ENCODE results near the gene PTH1R.

DNA sequence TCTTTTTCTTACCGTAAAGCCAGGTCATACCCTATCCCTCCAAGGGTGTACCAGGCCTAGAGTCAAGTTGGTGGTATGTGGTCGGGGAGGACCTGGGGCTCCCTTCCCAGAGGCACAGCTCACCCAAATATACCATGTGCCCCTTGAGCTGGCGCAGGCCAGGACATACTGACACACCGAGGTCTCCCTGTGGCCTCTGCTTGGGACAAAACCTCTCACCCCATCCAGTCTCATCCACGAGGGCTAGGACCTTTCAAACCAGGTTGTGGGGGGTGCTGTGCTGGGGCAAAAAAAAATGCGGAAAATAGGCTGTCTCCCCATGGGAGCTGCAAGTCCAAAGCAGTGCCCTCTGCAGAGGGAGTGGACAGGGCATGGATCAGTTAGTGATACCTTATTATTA is 22.8 kb downstream of the PTH1R start:
- TF ChIP-seq, protein P1, sequence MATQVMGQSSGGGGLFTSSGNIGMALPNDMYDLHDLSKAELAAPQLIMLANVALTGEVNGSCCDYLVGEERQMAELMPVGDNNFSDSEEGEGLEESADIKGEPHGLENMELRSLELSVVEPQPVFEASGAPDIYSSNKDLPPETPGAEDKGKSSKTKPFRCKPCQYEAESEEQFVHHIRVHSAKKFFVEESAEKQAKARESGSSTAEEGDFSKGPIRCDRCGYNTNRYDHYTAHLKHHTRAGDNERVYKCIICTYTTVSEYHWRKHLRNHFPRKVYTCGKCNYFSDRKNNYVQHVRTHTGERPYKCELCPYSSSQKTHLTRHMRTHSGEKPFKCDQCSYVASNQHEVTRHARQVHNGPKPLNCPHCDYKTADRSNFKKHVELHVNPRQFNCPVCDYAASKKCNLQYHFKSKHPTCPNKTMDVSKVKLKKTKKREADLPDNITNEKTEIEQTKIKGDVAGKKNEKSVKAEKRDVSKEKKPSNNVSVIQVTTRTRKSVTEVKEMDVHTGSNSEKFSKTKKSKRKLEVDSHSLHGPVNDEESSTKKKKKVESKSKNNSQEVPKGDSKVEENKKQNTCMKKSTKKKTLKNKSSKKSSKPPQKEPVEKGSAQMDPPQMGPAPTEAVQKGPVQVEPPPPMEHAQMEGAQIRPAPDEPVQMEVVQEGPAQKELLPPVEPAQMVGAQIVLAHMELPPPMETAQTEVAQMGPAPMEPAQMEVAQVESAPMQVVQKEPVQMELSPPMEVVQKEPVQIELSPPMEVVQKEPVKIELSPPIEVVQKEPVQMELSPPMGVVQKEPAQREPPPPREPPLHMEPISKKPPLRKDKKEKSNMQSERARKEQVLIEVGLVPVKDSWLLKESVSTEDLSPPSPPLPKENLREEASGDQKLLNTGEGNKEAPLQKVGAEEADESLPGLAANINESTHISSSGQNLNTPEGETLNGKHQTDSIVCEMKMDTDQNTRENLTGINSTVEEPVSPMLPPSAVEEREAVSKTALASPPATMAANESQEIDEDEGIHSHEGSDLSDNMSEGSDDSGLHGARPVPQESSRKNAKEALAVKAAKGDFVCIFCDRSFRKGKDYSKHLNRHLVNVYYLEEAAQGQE (IDR thresholded peaks at IDR 0.05; ENCODE audit: insufficient replicate concordance, low read depth), result no peak
- TF ChIP-seq, protein P2, sequence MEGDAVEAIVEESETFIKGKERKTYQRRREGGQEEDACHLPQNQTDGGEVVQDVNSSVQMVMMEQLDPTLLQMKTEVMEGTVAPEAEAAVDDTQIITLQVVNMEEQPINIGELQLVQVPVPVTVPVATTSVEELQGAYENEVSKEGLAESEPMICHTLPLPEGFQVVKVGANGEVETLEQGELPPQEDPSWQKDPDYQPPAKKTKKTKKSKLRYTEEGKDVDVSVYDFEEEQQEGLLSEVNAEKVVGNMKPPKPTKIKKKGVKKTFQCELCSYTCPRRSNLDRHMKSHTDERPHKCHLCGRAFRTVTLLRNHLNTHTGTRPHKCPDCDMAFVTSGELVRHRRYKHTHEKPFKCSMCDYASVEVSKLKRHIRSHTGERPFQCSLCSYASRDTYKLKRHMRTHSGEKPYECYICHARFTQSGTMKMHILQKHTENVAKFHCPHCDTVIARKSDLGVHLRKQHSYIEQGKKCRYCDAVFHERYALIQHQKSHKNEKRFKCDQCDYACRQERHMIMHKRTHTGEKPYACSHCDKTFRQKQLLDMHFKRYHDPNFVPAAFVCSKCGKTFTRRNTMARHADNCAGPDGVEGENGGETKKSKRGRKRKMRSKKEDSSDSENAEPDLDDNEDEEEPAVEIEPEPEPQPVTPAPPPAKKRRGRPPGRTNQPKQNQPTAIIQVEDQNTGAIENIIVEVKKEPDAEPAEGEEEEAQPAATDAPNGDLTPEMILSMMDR (IDR thresholded peaks at IDR 0.05; ENCODE audit: insufficient read depth, low read length), result no peak
- no peak for TF ChIP-seq GABPA (IDR thresholded peaks at IDR 0.05; ENCODE audit: low read depth)
